HG03139 (cell line): ENCODE measurements around the gene BEGAIN.
"Not testable (repeated sequence)": the region's sequence is repeated elsewhere in the genome, so short reads cannot be mapped to it uniquely, and the experiment has no call there.

Source experiments
- ATAC-seq: cut with Tn5 transposase; IDR thresholded peaks from one replicate; pipeline ENCODE4 v1.9.1; 2021; ENCODE audit not compliant: unreplicated experiment

BEGAIN gene

DNA sequence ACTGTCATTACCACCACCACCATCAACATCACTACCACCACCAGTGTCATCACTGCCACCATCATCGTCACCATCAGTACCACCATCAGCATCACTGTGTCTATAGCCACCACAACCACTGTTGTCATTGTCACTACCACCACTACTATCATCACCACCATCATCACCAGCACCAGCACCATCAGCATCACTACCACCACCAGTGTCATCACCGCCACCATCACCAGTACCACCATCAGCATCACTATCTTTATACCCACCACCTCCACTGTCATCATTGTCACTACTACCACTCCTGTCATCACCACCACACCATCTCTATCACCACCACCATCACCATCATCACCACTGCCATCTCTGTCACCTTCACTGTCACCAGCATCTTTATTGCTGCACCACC, 60.6 kb downstream of the BEGAIN start:
- no peak for ATAC-seq

DNA sequence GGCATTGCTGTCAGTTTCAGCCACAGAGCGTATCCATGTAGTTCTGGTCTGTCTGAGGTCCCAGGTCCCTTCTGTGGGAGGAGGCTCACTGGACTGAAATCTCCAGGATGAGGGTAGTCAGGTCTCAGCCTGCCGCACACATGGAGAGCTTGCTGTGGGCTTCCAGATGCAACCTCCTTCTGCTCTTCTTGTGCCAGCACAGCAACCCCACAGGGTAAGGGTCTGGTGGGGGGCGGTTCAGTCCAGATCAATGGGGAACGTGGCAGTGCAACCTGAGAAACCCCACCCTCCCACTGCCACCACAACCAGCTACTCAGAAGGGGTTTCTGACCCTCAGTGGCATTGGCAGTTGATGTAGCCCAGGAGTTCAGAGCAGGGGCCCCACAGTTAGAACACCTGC, 61.2 kb downstream of the BEGAIN start:
- ATAC-seq: no peak

DNA sequence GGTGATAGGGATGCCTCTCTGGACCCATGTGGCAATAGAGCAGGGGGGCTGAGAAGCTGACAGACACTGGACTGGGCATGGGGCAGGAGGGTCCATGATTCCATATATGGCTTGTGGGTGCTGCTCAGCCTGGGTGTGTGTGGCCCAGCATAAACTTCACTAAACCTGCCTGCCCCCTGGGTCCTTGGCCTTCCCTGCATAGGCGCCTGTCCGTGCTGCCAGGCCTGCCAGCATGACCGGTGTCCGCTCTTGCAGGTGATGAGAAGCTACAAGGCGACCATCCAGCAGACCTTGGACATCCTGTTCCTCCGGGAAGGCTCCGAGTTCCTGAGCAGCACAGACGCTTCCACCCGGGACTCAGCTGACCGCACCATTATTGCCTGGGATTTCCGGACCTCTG, 61.6 kb downstream of the BEGAIN start:
- no peak for ATAC-seq

- no peak for ATAC-seq
These were observed 62.3 kb downstream of the BEGAIN start for GRCh38 chr14:100524933-100525243.

DNA sequence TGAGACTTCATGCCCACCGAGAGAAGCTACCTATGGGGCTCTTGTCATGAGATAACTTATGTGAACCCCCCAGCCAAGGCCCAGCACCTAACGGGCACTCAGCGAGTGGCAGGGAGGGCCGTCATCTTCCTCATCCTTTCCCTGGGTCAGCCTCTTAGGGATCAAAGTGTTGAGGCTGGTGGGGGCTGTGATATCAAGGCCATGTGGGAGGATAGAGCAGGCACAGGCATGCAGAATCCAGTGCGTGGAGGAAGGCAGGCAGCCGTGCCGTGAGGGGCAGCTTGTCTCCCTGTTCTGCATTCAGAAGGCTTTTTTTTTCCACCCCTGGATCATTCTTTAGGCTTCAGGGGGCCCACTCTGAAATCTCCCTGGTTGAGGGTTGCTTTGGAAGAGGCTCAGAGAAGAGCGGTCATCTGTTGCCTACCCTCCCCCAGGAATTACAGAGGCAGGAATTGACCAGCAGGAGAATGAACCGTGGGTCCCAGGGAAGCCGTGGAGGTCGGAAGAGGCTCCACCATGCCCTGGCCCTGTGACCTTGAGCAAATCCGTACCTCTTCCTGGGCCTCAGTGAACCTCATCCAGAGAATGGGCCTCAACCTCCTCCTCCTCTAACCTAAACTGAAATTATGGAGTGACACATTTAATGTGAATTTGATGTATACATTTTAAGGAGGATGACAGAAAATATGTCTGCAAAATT, 62.8 kb downstream of the BEGAIN start:
- ATAC-seq: no peak

- ATAC-seq: no peak
These were observed 63.4 kb downstream of the BEGAIN start for GRCh38 chr14:100523843-100524169.

DNA sequence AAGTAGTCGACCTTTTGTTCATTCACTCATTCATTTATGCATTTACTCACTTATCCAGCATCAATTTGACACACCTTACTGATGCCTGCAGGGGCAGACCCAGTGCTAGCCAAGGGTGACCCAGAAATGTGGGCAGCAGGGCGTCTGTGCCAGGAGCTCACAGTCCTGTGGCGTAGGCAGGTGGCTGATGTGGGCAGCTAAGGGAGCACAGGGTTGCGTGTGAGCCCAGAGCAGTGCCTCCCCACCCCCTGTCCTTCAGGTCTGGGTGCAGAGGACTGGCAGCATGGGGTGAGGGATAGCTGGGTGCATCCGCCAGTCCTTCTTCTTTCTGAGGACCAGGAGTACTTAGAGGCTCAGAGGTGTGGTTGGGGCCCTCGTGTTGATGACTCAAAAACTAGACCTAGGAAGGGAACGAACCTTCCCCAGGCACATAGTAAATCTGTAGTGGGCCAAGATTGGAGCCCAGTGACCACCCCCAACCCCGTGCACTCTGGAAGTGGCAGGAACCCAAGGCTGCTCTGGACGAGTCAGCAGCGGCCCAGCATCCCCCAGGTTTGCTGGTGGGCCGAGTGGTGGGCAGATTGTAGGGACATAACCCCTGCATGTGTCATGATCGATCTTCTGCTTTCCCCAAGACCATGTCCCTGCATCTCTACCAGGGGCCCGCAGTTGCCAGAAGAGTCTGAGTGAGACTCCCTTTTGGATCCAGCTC, 63.9 kb downstream of the BEGAIN start:
- no peak for ATAC-seq

DNA sequence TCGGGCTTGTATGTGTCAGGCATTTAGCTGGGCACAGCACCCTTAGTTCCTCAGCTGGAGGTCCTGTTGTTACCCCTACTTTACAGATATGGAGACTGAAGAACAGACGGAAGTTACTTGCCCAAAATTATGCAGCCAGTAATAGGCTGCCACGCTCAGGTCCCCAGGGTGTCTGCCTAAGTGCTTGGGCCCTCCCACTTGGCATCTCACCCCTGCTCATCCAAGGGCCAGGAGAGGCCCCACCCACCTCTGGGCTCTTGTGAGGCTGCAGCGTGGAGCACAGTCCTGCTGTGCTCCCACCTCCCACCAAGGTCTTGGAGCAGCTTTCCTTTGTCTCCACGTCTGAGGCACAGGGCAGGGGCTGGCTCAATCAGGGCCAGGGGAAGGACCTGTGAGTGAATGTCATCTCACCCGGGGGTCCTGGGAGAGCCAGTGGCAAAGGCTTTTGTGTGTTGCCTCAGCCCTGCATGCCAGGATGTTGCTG, 64.6 kb downstream of the BEGAIN start:
- no peak for ATAC-seq

- ATAC-seq: not testable (repeated sequence)
These were observed 81.2 kb downstream of the BEGAIN start for GRCh38 chr14:100506053-100506452.

DNA sequence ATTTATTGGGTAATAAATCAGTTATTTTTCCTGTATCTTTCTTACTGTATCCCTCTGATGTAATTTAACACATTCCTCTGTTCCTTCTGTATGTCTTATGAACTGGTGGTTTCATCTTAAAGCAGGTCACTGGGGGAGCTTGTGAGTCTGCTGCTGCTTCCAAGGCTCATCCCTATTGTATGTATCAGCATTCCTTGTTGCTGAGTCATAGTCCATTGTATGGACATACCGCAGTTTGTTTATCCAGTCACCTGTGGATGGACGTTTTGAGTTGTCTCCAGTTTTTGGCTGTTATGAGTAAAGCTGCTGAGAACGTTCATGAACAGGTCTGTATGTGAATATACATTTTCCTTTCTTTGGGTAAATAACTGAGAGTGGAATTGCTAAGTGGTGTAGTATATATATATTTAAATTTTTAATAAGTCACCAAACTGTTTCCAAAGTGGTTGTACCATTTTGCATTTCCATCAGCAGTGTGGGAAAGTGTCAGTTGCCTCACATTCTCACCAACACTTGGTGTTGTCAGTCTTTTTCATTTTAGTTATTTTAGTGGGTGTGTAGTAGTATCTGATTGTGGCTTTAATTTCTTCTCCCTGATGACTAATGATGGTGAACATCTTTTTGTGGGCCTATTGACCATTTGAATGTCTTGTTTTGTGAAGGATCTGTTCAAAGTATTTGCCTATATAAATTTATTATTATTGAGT, 82.7 kb downstream of the BEGAIN start:
- ATAC-seq: no peak

DNA sequence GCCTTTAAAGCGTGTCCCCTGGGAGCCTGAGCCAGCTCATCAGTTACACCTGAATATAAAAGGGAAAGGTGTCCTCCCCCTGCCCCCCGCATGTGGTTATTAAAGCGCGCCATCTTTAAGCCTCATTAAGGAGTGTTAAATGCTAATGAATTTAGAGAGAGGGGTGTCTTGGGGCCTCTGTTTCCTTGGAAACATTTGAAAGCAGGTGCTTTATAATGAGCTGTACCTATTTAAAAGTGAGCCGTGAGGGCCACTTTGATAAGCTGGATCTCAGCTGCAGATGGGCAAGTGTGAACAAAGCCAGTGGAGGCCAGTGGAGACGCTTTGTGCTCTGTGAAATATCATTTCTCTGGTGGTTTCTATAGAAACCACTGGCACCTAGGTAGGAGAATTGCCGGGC, 84.0 kb downstream of the BEGAIN start:
- no peak for ATAC-seq

DNA sequence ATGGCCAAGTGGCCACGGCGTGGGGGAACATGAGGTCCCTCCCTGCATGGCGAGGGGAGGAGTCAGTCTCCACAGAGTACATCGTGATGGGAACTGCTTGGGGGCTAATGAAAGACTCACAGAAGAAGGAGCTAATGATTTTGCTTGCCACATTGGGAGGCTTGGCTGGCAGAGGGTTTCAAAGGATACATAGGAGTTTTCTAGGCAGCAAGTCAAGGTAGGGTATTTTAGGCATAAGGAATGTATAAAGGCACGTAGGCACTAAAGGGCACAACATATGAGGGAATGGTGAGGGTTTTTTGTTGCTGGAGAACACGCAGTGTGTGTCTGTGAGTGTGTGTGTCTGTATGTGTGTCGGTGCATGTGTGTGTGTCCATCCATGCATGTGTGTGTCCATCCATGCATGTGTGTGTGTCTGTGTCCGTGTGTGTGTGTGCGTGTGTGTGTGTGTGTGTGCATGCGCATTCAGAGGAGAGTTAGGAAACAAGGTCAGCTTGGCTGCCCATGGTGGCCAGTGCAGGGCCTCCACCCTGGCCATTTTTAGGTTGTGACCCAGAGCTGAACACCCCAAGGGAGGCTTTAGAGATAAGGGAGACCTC, 84.5 kb downstream of the BEGAIN start:
- no peak for ATAC-seq

- no peak for ATAC-seq
These were observed 87.1 kb downstream of the BEGAIN start for GRCh38 chr14:100500128-100500527.

- no peak for ATAC-seq
These were observed 89.1 kb downstream of the BEGAIN start for GRCh38 chr14:100498068-100498467.

GRCh38 chr14:100495917-100496316, 91.3 kb downstream of the BEGAIN start:
- no peak for ATAC-seq

GRCh38 chr14:100494645-100495044, 92.6 kb downstream of the BEGAIN start:
- ATAC-seq: no peak

DNA sequence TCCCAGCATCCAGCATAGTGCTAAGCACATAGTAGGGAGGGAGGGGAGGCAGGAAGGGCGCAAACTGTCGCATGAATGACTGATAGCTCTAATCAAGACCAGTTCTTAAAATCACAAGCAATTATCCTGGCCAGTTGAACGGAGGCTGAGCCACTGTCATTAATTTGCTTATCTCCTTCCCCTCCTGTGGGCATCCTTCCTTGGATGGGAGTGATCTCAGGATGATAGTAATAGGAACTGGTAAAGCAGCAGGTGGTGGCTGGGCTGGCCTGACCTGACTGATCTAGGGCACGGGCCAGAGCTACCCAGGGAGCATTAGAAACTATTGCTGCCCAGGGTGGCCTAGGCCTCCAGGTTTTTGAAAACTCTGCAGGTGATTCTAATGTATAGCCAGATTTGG, 97.0 kb downstream of the BEGAIN start:
- no peak for ATAC-seq

- ATAC-seq: no peak
These were observed 99.2 kb downstream of the BEGAIN start for GRCh38 chr14:100488057-100488456.

- no peak for ATAC-seq
These were observed 99.9 kb downstream of the BEGAIN start for GRCh38 chr14:100487304-100487703.
